ENCODE results near the gene B3GNT4. TPM values are rescaled to one million over a fixed set of nuclear protein-coding genes. Genes with fewer than 3 reads are reported as not detected.

B3GNT4 gene
- total RNA-seq, 2 experiments from 2014 or later: not detected

DNA sequence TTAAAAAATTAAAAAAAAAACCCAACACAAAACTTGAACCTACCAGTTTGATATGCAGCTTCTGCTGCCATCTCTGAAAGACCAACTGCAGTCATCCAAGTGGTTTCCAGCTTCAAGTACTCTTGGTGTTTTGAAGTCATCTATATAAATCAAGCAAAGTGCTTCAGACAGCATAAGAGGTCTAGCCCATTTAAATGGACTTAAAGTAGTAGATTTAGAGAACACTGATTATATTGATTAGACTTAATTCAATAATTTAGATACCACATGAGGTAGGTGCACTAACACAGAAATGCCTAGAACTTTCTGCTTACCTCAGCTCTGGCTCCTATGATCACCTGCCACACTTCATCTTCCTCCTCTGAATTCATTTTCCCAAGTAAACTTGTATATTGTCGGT lies 12.9 kb downstream of the B3GNT4 start:
- H3K79me2 ChIP-seq (ENCODE audit: insufficient read depth, low read depth, low read length): peaks cover 12% of the 10 kb centered on the region; the same call in 1 of the 2 replicates
- POLR2A ChIA-PET: interaction anchor here (0.6 kb wide), 1 partner anchor 46 kb away, joined by 4 read pairs; no protein-coding TSS in a partner anchor
- H3K4me2 ChIP-seq (ENCODE audit: low read length): no peak overlapping the region
- no peak for DNase-seq (ENCODE audit: low spot score)
- peaks cover 94% of the 10 kb centered on the region for H3K36me3 ChIP-seq (ENCODE audit: insufficient read depth, low read length)
- H4K20me1 ChIP-seq (ENCODE audit: insufficient read depth, low read length): no peaks in the 10 kb centered on the region
- no peak overlapping the region for H3K4me3 ChIP-seq (ENCODE audit: low read depth, low read length, poor library complexity, severe bottlenecking)
- no peaks in the 10 kb centered on the region for H3K9me3 ChIP-seq (ENCODE audit: low read length)
- no peaks in the 10 kb centered on the region for H3K9me2 ChIP-seq (ENCODE audit: insufficient read depth, low read length)
- BruUV-seq (replicated peaks): no TSS peak
- no peak overlapping the region for H2AFZ ChIP-seq (ENCODE audit: low read length)
- H3K27ac ChIP-seq (ENCODE audit: low read depth, low read length, poor library complexity, severe bottlenecking): no peak overlapping the region
- H3K4me1 ChIP-seq (ENCODE audit: insufficient read depth, low read length, poor library complexity, severe bottlenecking): no peaks in the 10 kb centered on the region
- intact Hi-C loops (cut with micrococcal nuclease; ENCODE audit: unreplicated experiment): no loop called here
- CTCF ChIA-PET (ENCODE audit: unreplicated experiment): no interaction called here
- TF ChIP-seq, protein P1, sequence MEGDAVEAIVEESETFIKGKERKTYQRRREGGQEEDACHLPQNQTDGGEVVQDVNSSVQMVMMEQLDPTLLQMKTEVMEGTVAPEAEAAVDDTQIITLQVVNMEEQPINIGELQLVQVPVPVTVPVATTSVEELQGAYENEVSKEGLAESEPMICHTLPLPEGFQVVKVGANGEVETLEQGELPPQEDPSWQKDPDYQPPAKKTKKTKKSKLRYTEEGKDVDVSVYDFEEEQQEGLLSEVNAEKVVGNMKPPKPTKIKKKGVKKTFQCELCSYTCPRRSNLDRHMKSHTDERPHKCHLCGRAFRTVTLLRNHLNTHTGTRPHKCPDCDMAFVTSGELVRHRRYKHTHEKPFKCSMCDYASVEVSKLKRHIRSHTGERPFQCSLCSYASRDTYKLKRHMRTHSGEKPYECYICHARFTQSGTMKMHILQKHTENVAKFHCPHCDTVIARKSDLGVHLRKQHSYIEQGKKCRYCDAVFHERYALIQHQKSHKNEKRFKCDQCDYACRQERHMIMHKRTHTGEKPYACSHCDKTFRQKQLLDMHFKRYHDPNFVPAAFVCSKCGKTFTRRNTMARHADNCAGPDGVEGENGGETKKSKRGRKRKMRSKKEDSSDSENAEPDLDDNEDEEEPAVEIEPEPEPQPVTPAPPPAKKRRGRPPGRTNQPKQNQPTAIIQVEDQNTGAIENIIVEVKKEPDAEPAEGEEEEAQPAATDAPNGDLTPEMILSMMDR (conservative IDR thresholded peaks at IDR 0.05; ENCODE audit: low read length): no peak
- no peak for TF ChIP-seq EZH2phosphoT487 (IDR thresholded peaks at IDR 0.05; ENCODE audit: borderline replicate concordance, low read depth, low read length)

DNA sequence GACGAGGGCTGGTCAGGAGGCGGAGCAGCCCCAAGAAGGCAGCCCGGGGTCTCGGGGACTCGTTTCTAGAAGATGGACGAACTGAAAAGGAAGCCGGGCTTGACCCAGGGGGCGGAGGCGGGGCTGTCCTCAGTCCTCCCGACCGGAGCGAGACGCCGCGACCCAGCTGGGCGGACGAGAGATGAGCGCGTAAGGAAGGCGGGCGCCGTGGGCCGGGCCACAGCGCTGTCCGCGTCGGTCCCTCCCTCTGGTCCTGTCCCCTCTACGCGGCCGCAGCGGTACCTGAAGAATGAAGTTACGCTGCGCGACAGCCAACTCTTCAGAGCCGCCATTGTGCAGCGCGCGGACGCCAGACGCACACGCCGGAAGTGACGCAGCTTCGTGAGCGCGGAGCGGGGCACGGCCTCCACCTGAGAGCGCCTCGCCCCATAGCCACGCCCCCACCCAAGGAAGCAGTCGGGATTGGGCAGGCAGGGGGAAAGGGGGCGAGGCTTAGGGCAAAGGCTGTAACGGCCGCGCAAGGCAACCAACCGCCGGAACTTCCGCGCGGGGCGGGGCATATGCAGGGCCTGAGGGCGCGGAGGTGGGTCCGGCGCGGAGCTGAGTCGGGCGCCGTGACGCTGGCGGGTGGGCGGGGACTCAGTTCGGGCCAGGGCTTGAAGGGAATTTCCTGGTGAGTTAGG lies 22.3 kb downstream of the B3GNT4 start, which contains the start of gene DIABLO:
Gene DIABLO (minus strand): TSS at position 370 of the 683 bp plus-strand sequence. CDS start 38 bp downstream, at position 332.
- H3K4me3 ChIP-seq (ENCODE audit: low read depth, low read length, poor library complexity, severe bottlenecking): peak within 1 kb of the TSS; percentile 98
- H3K27ac ChIP-seq (ENCODE audit: low read depth, low read length, poor library complexity, severe bottlenecking): peak within 1 kb of the TSS; percentile 48
- POLR2A ChIA-PET: interaction anchor here (0.6 to 0.9 kb wide), 7 partner anchors 14 to 1008 kb away, joined by 3 to 5 read pairs (median 3); no protein-coding TSS in a partner anchor
- intact Hi-C loops (cut with micrococcal nuclease; ENCODE audit: unreplicated experiment): loop anchor here (1.0 kb wide), 1 partner anchor 41 kb away; no protein-coding TSS in a partner anchor
- CTCF ChIA-PET (ENCODE audit: unreplicated experiment): interaction anchor here (0.5 to 0.9 kb wide), 3 partner anchors 14 to 889 kb away, joined by 3 to 9 read pairs (median 3); no protein-coding TSS in a partner anchor
- DNase-seq (ENCODE audit: low spot score): peak; percentile 99
- no peak for TF ChIP-seq EZH2phosphoT487 (IDR thresholded peaks at IDR 0.05; ENCODE audit: borderline replicate concordance, low read depth, low read length)
- TF ChIP-seq, protein P1 (conservative IDR thresholded peaks at IDR 0.05; ENCODE audit: low read length): no peak
- H2AFZ ChIP-seq (ENCODE audit: low read length): peak within 1 kb of the TSS; percentile 68
- H3K4me2 ChIP-seq (ENCODE audit: low read length): peak within 1 kb of the TSS; percentile 82
- H4K20me1 ChIP-seq (ENCODE audit: insufficient read depth, low read length): no peaks in the 10 kb centered on the region
- H3K9me2 ChIP-seq (ENCODE audit: insufficient read depth, low read length): no peaks in the 10 kb centered on the region
- BruUV-seq (replicated peaks): no TSS peak
- peaks cover 33% of the 10 kb centered on the region for H3K79me2 ChIP-seq (ENCODE audit: insufficient read depth, low read depth, low read length)
- no peaks in the 10 kb centered on the region for H3K9me3 ChIP-seq (ENCODE audit: low read length)
- H3K4me1 ChIP-seq (ENCODE audit: insufficient read depth, low read length, poor library complexity, severe bottlenecking): peaks cover 17% of the 10 kb centered on the region
- H3K36me3 ChIP-seq (ENCODE audit: insufficient read depth, low read length): peaks cover 44% of the 10 kb centered on the region

Measured in OCI-LY7 (cell line).